Liver (tissue), 9 donors: Measurements from ENCODE around the gene TTF2. TPM values are rescaled to one million over a fixed set of nuclear protein-coding genes. Genes with fewer than 3 reads are reported as not detected.

Experiments used
- DNase-seq: peaks from one replicate; pipeline ENCODE4 v3.0.0-alpha.2; 2017; ENCODE audit warnings: low spot score
- H3K27ac ChIP-seq, 2 donors: one replicate each; pipeline ENCODE4 v1.7.0; 2013; ENCODE audit warnings: inconsistent platforms in 2 of 2, low read length in 2 of 2, control low read depth in 1 of 2, low read depth in 1 of 2, mild to moderate bottlenecking in 1 of 2
- H3K27me3 ChIP-seq, 4 donors: one replicate each; pipeline versions ENCODE4 v1.6.1 to v1.7.0; 2013; ENCODE audit warnings: low read length in 3 of 4, inconsistent platforms in 1 of 4, mild to moderate bottlenecking in 1 of 4, moderate library complexity in 1 of 4; ENCODE audit not compliant: control insufficient read depth in 4 of 4, insufficient read depth in 4 of 4
- H3K36me3 ChIP-seq, 4 donors: one replicate each; pipeline versions ENCODE4 v1.6.1 to v1.7.0; 2013; ENCODE audit warnings: low read length in 3 of 4, mild to moderate bottlenecking in 3 of 4, low read depth in 1 of 4, moderate library complexity in 1 of 4; ENCODE audit not compliant: control insufficient read depth in 4 of 4, insufficient read depth in 3 of 4
- H3K4me1 ChIP-seq, 4 donors: one replicate each; pipeline versions ENCODE4 v1.6.1 to v1.7.0; 2013; ENCODE audit warnings: low read length in 3 of 4, mild to moderate bottlenecking in 3 of 4, moderate library complexity in 1 of 4; ENCODE audit not compliant: control insufficient read depth in 4 of 4, insufficient read depth in 4 of 4
- H3K4me3 ChIP-seq, 3 donors: one replicate each; pipeline versions ENCODE4 v1.6.1 to v1.7.0; 2013; ENCODE audit warnings: low read length in 3 of 3, control low read depth in 1 of 3, low read depth in 1 of 3, mild to moderate bottlenecking in 1 of 3
- H3K9ac ChIP-seq, 2 donors: one replicate each; pipeline ENCODE4 v1.7.0; 2013; ENCODE audit warnings: low read length in 2 of 2, mild to moderate bottlenecking in 2 of 2, moderate library complexity in 2 of 2, control low read depth in 1 of 2, low read depth in 1 of 2
- H3K9me3 ChIP-seq, 4 donors: one replicate each; pipeline versions ENCODE4 v1.6.1 to v1.7.0; 2013; ENCODE audit warnings: low read length in 3 of 4; ENCODE audit not compliant: control insufficient read depth in 4 of 4
- EGR1 ChIP-seq, 2 donors: IDR thresholded peaks; 2 replicates each; pipeline ENCODE4 v1.6.1; 2016 to 2018; ENCODE audit warnings: antibody characterized with exemption in 2 of 2, low read depth in 2 of 2
- FOXA1 ChIP-seq: IDR thresholded peaks from 2 replicates; pipeline ENCODE4 v1.6.1; 2016; ENCODE audit warnings: antibody characterized with exemption
- GABPA ChIP-seq, 2 donors: IDR thresholded peaks in 1 of 2; conservative IDR thresholded peaks in 1 of 2; 2 replicates each; pipeline ENCODE4 v1.6.1; 2016; ENCODE audit warnings: antibody characterized with exemption in 2 of 2, mild to moderate bottlenecking in 1 of 2, moderate library complexity in 1 of 2
- HNF4A ChIP-seq, 2 donors: conservative IDR thresholded peaks; 2 replicates each; pipeline ENCODE4 v1.6.1; 2016; ENCODE audit warnings: antibody characterized with exemption in 2 of 2, mild to moderate bottlenecking in 2 of 2
- JUND ChIP-seq, 2 donors: IDR thresholded peaks; 2 replicates each; pipeline ENCODE4 v1.6.1; 2016; ENCODE audit warnings: antibody characterized with exemption in 2 of 2
- NR2F2 ChIP-seq: IDR thresholded peaks from 2 replicates; pipeline ENCODE4 v1.6.1; 2016; ENCODE audit warnings: antibody characterized with exemption
- RAD21 ChIP-seq, 2 donors: IDR thresholded peaks; 2 replicates each; pipeline ENCODE4 v1.6.1; 2016; ENCODE audit warnings: antibody characterized with exemption in 2 of 2, mild to moderate bottlenecking in 2 of 2
- RXRA ChIP-seq, 2 donors: IDR thresholded peaks; 2 replicates each; pipeline ENCODE4 v1.6.1; 2017 to 2018; ENCODE audit warnings: antibody characterized with exemption in 2 of 2, mild to moderate bottlenecking in 1 of 2
- TAF1 ChIP-seq: conservative IDR thresholded peaks from 2 replicates; pipeline ENCODE4 v1.6.1; 2016; ENCODE audit warnings: antibody characterized with exemption, mild to moderate bottlenecking
- WGBS: extraction: QIAGEN DNeasy Blood & Tissue Kit; methylation state at CpG from one replicate; pipeline ENCODE4 v1.1.7; 2013; 5-methylcytosine and 5-hydroxymethylcytosine counted together
- polyA plus RNA-seq, 2 donors: library from polyadenylated mRNA; stranded (reverse) in 1 of 2; unstranded in 1 of 2; fragments of 200-250 nt in 1 of 2; fragments of >200 nt in 1 of 2; fragmentation: Nextera tagmentation in 1 of 2; extraction: Ambion mirVana in 1 of 2; gene quantifications; one replicate each; pipeline versions ENCODE4 v1.2.1 to v1.2.3, GENCODE V29; 2013 to 2015
- total RNA-seq, 2 donors: library from RNA; depleted of rRNA; stranded (reverse); fragments of >200 nt; gene quantifications; one replicate each; pipeline ENCODE4 v1.2.3, GENCODE V29; 2014
- TF ChIP-seq, protein P1 (sequence below): IDR thresholded peaks from 2 replicates; pipeline ENCODE4 v1.6.1; 2016; ENCODE audit warnings: antibody characterized with exemption, mild to moderate bottlenecking
- TF ChIP-seq, protein P2 (sequence below): IDR thresholded peaks from 2 replicates; pipeline ENCODE4 v1.6.1; 2016; ENCODE audit warnings: antibody characterized with exemption
- TF ChIP-seq, protein P3 (sequence below): IDR thresholded peaks from 2 replicates; pipeline ENCODE4 v1.6.1; 2016; ENCODE audit warnings: antibody characterized with exemption
- TF ChIP-seq, protein P4 (sequence below): IDR thresholded peaks from 2 replicates; pipeline ENCODE4 v1.6.1; 2016; ENCODE audit warnings: antibody characterized with exemption
- TF ChIP-seq, protein P5 (sequence below): fragments of 150-350 bp; IDR thresholded peaks from 2 replicates; pipeline ENCODE4 v1.5.1; 2017; ENCODE audit warnings: improper control_type of control experiment, low read depth, low read length; ENCODE audit not compliant: missing input control
- donor health status: healthy.
- donor health status: healthy.
- donor health status: healthy.
- donor health status: healthy.
- donor health status: healthy.

TTF2 gene
- total and polyA plus RNA-seq, 4 donors, result 1.3 to 16.9 (median 2.8) TPM

DNA sequence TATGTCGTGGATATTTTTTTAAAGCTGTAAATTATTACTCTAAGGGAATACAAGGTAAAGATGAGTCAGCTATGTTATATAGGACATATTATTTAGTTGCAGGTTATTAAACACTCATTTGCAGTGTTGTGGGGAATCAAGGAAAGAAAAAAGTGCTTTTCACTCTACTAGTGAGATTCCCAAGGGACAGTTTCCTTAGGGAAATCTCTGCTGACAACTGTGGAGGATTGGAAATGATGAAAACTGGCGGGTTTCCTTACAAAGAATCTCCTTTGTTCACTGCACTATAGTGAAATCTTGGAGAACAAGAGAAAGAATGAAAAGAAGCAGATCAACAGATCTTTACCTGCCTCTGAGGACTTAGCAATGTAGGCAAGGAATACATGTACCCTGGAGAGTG lies 85.9 kb downstream of the TTF2 start:
- Histone ChIP-seq H3K36me3 (no peaks in the 10 kb centered on the region), H3K4me1 (no peaks in the 10 kb centered on the region), H3K4me3 (no peak overlapping the region), H3K9me3 (no peaks in the 10 kb centered on the region), H3K27ac (no peak overlapping the region), H3K27me3 (no peaks in the 10 kb centered on the region), H3K9ac (no peak overlapping the region)
- TF ChIP-seq GABPA (IDR thresholded peaks at IDR 0.05 in 1 of 2, conservative IDR thresholded peaks at IDR 0.05 in 1 of 2), result no peak
- TF ChIP-seq EGR1 (IDR thresholded peaks at IDR 0.05; ENCODE audit: low read depth in 2 of 2), result no peak
- TF ChIP-seq, protein P1, sequence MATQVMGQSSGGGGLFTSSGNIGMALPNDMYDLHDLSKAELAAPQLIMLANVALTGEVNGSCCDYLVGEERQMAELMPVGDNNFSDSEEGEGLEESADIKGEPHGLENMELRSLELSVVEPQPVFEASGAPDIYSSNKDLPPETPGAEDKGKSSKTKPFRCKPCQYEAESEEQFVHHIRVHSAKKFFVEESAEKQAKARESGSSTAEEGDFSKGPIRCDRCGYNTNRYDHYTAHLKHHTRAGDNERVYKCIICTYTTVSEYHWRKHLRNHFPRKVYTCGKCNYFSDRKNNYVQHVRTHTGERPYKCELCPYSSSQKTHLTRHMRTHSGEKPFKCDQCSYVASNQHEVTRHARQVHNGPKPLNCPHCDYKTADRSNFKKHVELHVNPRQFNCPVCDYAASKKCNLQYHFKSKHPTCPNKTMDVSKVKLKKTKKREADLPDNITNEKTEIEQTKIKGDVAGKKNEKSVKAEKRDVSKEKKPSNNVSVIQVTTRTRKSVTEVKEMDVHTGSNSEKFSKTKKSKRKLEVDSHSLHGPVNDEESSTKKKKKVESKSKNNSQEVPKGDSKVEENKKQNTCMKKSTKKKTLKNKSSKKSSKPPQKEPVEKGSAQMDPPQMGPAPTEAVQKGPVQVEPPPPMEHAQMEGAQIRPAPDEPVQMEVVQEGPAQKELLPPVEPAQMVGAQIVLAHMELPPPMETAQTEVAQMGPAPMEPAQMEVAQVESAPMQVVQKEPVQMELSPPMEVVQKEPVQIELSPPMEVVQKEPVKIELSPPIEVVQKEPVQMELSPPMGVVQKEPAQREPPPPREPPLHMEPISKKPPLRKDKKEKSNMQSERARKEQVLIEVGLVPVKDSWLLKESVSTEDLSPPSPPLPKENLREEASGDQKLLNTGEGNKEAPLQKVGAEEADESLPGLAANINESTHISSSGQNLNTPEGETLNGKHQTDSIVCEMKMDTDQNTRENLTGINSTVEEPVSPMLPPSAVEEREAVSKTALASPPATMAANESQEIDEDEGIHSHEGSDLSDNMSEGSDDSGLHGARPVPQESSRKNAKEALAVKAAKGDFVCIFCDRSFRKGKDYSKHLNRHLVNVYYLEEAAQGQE, result no peak
- no peak for TF ChIP-seq NR2F2
- TF ChIP-seq, protein P2, sequence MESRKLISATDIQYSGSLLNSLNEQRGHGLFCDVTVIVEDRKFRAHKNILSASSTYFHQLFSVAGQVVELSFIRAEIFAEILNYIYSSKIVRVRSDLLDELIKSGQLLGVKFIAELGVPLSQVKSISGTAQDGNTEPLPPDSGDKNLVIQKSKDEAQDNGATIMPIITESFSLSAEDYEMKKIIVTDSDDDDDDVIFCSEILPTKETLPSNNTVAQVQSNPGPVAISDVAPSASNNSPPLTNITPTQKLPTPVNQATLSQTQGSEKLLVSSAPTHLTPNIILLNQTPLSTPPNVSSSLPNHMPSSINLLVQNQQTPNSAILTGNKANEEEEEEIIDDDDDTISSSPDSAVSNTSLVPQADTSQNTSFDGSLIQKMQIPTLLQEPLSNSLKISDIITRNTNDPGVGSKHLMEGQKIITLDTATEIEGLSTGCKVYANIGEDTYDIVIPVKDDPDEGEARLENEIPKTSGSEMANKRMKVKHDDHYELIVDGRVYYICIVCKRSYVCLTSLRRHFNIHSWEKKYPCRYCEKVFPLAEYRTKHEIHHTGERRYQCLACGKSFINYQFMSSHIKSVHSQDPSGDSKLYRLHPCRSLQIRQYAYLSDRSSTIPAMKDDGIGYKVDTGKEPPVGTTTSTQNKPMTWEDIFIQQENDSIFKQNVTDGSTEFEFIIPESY, result no peak
- TF ChIP-seq, protein P3, sequence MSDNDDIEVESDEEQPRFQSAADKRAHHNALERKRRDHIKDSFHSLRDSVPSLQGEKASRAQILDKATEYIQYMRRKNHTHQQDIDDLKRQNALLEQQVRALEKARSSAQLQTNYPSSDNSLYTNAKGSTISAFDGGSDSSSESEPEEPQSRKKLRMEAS, result no peak
- TF ChIP-seq, protein P4, sequence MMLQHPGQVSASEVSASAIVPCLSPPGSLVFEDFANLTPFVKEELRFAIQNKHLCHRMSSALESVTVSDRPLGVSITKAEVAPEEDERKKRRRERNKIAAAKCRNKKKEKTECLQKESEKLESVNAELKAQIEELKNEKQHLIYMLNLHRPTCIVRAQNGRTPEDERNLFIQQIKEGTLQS, result no peak
- TF ChIP-seq TAF1, result no peak
- TF ChIP-seq FOXA1, result no peak
- no peak for TF ChIP-seq RXRA (IDR thresholded peaks at IDR 0.05)
- 84% methylated on average over 2 of the region's 2 CpGs for WGBS
- DNase-seq, result no peak

DNA sequence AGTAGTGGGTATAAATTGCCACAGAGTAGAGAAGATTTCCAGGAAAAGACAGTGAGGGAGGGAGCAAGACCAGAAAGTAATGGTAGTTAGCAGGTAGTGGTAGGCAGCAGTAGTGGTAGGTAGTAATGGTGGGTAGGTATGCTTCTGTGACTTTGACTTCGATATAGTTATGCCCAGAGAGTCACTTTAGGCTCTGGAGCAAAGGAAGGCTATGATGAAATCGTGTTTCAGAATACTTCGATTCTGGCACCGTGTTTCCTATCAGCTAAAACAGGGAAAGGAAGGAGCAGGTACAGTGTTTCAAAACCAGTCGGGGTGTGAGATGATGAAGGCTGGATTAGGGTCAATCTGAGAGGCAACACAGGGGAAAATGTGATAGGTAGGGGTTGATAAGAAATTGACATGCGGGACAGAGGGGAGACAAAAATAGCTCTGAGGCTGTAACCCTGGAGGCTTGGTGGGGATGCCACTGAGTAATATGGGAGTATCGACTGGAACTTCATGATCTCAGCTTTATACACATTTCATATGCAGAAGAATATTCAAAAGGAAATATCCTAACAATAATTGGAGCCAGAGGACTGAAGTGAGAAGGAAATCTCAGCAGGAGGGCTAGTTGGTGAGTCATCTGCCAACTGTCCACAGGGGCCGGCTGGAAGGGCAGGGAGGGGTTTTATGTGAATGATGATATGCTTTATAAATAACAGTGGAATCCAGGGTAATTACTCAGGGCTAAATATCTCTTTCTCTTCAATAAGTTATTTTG lies 86.6 kb downstream of the TTF2 start:
- no peak overlapping the region for H3K9ac ChIP-seq
- H3K9me3 ChIP-seq, result no peaks in the 10 kb centered on the region
- no peaks in the 10 kb centered on the region for H3K36me3 ChIP-seq
- DNase-seq, result no peak
- TF ChIP-seq JUND (IDR thresholded peaks at IDR 0.05), result no peak
- no peak for TF ChIP-seq GABPA (IDR thresholded peaks at IDR 0.05 in 1 of 2, conservative IDR thresholded peaks at IDR 0.05 in 1 of 2)
- TF ChIP-seq RXRA (IDR thresholded peaks at IDR 0.05), result no peak
- TF ChIP-seq HNF4A (conservative IDR thresholded peaks at IDR 0.05), result no peak
- TF ChIP-seq, protein P4, result no peak
- TF ChIP-seq, protein P1, result no peak
- no peak for TF ChIP-seq NR2F2
- TF ChIP-seq, protein P5, sequence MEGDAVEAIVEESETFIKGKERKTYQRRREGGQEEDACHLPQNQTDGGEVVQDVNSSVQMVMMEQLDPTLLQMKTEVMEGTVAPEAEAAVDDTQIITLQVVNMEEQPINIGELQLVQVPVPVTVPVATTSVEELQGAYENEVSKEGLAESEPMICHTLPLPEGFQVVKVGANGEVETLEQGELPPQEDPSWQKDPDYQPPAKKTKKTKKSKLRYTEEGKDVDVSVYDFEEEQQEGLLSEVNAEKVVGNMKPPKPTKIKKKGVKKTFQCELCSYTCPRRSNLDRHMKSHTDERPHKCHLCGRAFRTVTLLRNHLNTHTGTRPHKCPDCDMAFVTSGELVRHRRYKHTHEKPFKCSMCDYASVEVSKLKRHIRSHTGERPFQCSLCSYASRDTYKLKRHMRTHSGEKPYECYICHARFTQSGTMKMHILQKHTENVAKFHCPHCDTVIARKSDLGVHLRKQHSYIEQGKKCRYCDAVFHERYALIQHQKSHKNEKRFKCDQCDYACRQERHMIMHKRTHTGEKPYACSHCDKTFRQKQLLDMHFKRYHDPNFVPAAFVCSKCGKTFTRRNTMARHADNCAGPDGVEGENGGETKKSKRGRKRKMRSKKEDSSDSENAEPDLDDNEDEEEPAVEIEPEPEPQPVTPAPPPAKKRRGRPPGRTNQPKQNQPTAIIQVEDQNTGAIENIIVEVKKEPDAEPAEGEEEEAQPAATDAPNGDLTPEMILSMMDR, result no peak
- TF ChIP-seq RAD21 (IDR thresholded peaks at IDR 0.05), result no peak
- no peaks in the 10 kb centered on the region for H3K27me3 ChIP-seq
- no peaks in the 10 kb centered on the region for H3K4me1 ChIP-seq
- H3K4me3 ChIP-seq, result no peak overlapping the region
- H3K27ac ChIP-seq, result no peak overlapping the region
- 72% methylated on average over 8 of the region's 8 CpGs for WGBS
